C4-2B (cell line): ENCODE measurements around the gene PRSS33.

Source experiments
- CTCF ChIP-seq: fragments of 450-650 bp; conservative IDR thresholded peaks from 2 replicates; pipeline ENCODE4 v1.5.1; 2017; ENCODE audit warnings: mild to moderate bottlenecking
- ZFX ChIP-seq: fragments of 450-650 bp; IDR thresholded peaks from 2 replicates; pipeline ENCODE4 v1.6.1; 2017

- TF ChIP-seq CTCF (no peak), ZFX (no peak)
Measured at GRCh38 chr16:2827831-2828520, 40.6 kb upstream of the PRSS33 start.
